NCI-H2081 (cell line): Measurements from ENCODE around the gene CDC37L1.

Experiments
- DNase-seq, 2 experiments: peaks; one replicate each; lab custom pipeline; 2025; lab: John Stamatoyannopoulos, UW

CDC37L1 gene

DNA sequence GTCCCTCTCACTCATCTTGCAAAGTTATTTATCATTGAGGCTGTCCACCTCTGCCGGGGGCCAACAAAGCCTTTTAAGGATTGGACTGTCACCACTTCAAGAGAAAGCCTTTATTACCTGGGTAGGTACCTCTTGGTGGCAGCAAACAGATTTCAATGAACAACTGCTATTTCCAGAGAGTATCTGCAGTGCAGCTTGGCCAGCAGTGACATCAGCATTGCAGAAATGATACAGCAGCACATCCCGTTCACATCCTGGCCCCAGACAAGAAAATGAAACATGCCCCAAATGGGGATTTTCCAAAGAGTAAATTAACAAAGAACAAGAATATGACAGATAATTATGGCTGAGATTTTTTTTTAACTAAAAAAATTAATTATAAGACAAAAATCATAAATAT lies 10.8 kb upstream of the CDC37L1 start:
- no peak for DNase-seq

DNA sequence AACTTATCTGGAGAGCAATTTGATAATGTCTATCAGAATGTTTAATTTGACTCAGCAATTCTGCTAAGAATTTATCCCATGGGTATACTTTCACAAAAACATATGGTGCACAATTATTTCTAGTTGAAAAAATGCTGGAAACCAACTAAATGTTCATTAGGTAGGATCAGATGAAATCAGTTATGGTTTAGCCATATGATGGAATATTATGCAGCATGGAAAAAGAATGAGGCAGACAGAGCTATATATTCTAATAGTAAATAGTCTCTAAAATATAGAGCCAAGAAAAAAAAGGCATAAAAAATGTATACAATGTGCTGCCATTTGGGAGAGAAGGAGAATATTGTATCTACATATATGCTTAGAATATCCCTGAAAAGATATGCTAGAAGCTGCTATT lies 9.5 kb upstream of the CDC37L1 start:
- DNase-seq: no peak

GRCh38 chr9:4670591-4670990 lies 8.8 kb upstream of the CDC37L1 start:
- no peak for DNase-seq

- DNase-seq: no peak
These were observed 7.6 kb upstream of the CDC37L1 start for GRCh38 chr9:4671737-4672136.

GRCh38 chr9:4674783-4675182 lies 4.6 kb upstream of the CDC37L1 start:
- DNase-seq: no peak

GRCh38 chr9:4677392-4677791 lies 2.0 kb upstream of the CDC37L1 start:
- DNase-seq: no peak

GRCh38 chr9:4678679-4679267 lies 596 bp upstream of the CDC37L1 start:
- peak; percentile 16 to 46 for DNase-seq

DNA sequence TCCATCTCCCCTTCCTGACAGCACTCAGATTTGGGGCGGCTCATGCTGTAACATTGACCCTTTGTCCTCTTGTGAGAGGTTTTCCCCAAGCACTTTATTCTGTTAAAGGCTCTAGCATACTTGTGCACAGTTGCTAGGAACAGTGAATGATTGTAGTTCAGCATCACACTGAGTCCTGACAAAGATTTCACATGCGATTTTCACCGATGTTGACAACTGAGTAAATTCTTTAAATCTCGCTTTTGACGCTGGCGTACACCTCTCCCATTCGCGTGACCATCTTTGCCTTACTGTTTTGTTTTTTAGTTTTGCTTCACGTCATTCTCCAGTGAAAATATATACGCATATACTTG lies 780 bp downstream of the CDC37L1 start:
- DNase-seq: no peak

GRCh38 chr9:4680750-4681149 lies 1.4 kb downstream of the CDC37L1 start:
- DNase-seq: no peak

DNA sequence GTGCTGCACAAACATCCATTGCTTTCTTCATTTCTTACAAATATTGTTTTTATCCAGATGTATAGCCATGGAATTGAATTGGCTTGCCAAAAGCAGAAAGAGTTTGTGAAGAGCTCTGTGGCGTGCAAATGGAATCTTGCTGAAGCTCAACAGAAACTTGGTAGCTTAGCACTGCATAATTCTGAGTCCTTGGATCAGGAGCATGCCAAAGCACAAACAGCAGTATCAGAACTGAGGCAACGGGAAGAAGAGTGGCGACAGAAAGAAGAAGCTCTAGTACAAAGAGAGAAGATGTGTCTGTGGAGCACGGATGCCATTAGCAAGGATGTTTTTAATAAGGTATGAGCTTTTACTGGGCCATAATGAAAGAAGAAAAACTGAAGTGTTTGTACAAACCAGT lies 5.5 kb downstream of the CDC37L1 start:
- DNase-seq: no peak

- no peak for DNase-seq
These were observed 6.7 kb downstream of the CDC37L1 start for GRCh38 chr9:4686112-4686511.

- DNase-seq: no peak
These were observed 7.2 kb downstream of the CDC37L1 start for GRCh38 chr9:4686584-4686983.

- DNase-seq: no peak
These were observed 9.7 kb downstream of the CDC37L1 start for GRCh38 chr9:4689021-4689420.

GRCh38 chr9:4689687-4690104 lies 10.3 kb downstream of the CDC37L1 start:
- no peak for DNase-seq

- DNase-seq: no peak
These were observed 10.8 kb downstream of the CDC37L1 start for GRCh38 chr9:4690144-4690543.

DNA sequence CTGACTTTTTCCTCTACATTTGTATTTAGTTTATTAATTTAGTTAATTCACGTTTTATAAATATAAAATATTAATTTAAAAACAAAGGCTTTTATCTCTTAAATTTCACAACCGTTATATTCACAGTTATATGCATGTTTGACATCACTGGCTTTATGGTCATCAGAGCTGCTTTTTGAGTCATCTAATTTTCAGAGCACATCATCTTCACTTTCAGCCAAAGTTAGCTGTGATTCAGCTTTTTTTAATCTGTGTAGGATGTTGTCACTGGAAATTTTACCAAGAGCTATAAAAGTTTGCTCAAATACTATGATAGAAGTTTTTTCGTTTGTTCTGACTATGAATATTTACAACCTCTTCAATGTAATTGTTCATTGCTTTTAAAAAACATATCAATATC lies 12.4 kb downstream of the CDC37L1 start:
- DNase-seq: no peak

GRCh38 chr9:4700091-4700490 lies 20.7 kb downstream of the CDC37L1 start:
- no peak for DNase-seq

- no peak for DNase-seq
These were observed 21.6 kb downstream of the CDC37L1 start for GRCh38 chr9:4700932-4701331.

GRCh38 chr9:4701526-4701925 lies 22.2 kb downstream of the CDC37L1 start:
- DNase-seq: no peak

- DNase-seq: no peak
These were observed 24.8 kb downstream of the CDC37L1 start for GRCh38 chr9:4704129-4704528.

GRCh38 chr9:4706021-4706420 lies 26.7 kb downstream of the CDC37L1 start:
- DNase-seq: no peak

GRCh38 chr9:4706971-4707622 lies 27.7 kb downstream of the CDC37L1 start:
- DNase-seq: no peak

- DNase-seq: no peak
These were observed 30.0 kb downstream of the CDC37L1 start for GRCh38 chr9:4709380-4709779.

GRCh38 chr9:4713849-4714248 lies 34.5 kb downstream of the CDC37L1 start:
- DNase-seq: no peak
